Islet precursor cell (in vitro differentiated cells): ENCODE data around the gene PKM.
A peak's percentile ranks its signal among the peaks of the same experiment; 100 is the strongest.

Experiments used
- DNase-seq: peaks from one replicate; pipeline ENCODE4 v3.0.0-alpha.2; 2018

PKM gene

GRCh38 chr15:72199721-72200212 is 31.2 kb downstream of the PKM start:
- peak; percentile 90 for DNase-seq

- peak; percentile 37 for DNase-seq
Observed at GRCh38 chr15:72199205-72199515, 31.8 kb downstream of the PKM start.

GRCh38 chr15:72198356-72199204 is 32.4 kb downstream of the PKM start:
- DNase-seq: peak; percentile 53

GRCh38 chr15:72197460-72198355 is 33.3 kb downstream of the PKM start, which contains the start of gene GRAMD2A:
TSS of gene GRAMD2A (minus strand) at chr15:72197787.
- DNase-seq: peak; percentile 85

GRCh38 chr15:72197041-72197459 is 33.9 kb downstream of the PKM start:
- peak; percentile 62 for DNase-seq

- peak; percentile 60 for DNase-seq
Observed at GRCh38 chr15:72196409-72197040, 34.5 kb downstream of the PKM start.

- peak; percentile 90 for DNase-seq
Observed at GRCh38 chr15:72195101-72195511, 35.9 kb downstream of the PKM start.

GRCh38 chr15:72193836-72194396 is 37.1 kb downstream of the PKM start:
- DNase-seq: peak; percentile 49

GRCh38 chr15:72192416-72192815 is 38.6 kb downstream of the PKM start:
- DNase-seq: peak; percentile 3

- peak; percentile 5 for DNase-seq
Observed at GRCh38 chr15:72189250-72189902, 41.6 kb downstream of the PKM start.

- DNase-seq: peak; percentile 95
Observed at GRCh38 chr15:72184165-72184811, 46.7 kb downstream of the PKM start.

GRCh38 chr15:72183781-72184164 is 47.2 kb downstream of the PKM start:
- no peak for DNase-seq

- peak; percentile 31 for DNase-seq
Observed at GRCh38 chr15:72182673-72183072, 48.3 kb downstream of the PKM start.

GRCh38 chr15:72182244-72182643 is 48.7 kb downstream of the PKM start:
- DNase-seq: no peak

- no peak for DNase-seq
Observed at GRCh38 chr15:72180761-72181324, 50.1 kb downstream of the PKM start.

GRCh38 chr15:72179950-72180581 is 50.9 kb downstream of the PKM start:
- peak; percentile 85 for DNase-seq

- peak; percentile 52 for DNase-seq
Observed at GRCh38 chr15:72178976-72179585, 51.9 kb downstream of the PKM start.

- DNase-seq: peak; percentile 37
Observed at GRCh38 chr15:72176743-72177142, 54.2 kb downstream of the PKM start.

GRCh38 chr15:72176159-72176558 is 54.8 kb downstream of the PKM start:
- DNase-seq: peak; percentile 49
